Esophagus squamous epithelium (tissue), 5 donors: ENCODE results near the gene MIA2. TPM values are rescaled to one million over a fixed set of nuclear protein-coding genes. Genes with fewer than 3 reads are reported as not detected.

Experiments used
- DNase-seq: peaks from one replicate; lab custom pipeline; 2025; lab: John Stamatoyannopoulos, UW
- H3K27ac ChIP-seq, 4 donors: fragments of 200-600 bp; sonication (generic); one replicate each; pipeline ENCODE4 v1.5.1; 2016 to 2019; ENCODE audit warnings: mild to moderate bottlenecking in 1 of 4
- H3K27me3 ChIP-seq, 4 donors: fragments of 200-600 bp; sonication (generic); 1 replicate in 3 of 4; 2 replicates in 1 of 4; pipeline versions ENCODE4 v1.5.1 to v1.6.0; 2017 to 2021; ENCODE audit warnings: antibody characterized with exemption in 1 of 4
- H3K36me3 ChIP-seq, 3 donors: fragments of 200-600 bp; sonication (generic); one replicate each; pipeline ENCODE4 v1.5.1; 2016 to 2019
- H3K4me1 ChIP-seq, 3 donors: fragments of 200-600 bp; sonication (generic); one replicate each; pipeline ENCODE4 v1.5.1; 2017 to 2019
- H3K4me3 ChIP-seq, 4 donors: fragments of 200-600 bp; sonication (generic); 1 replicate in 3 of 4; 2 replicates in 1 of 4; pipeline ENCODE4 v1.5.1; 2016 to 2019; ENCODE audit warnings: mild to moderate bottlenecking in 2 of 4, moderate library complexity in 1 of 4
- H3K9me3 ChIP-seq, 3 donors: fragments of 200-600 bp; sonication (generic); one replicate each; pipeline ENCODE4 v1.5.1; 2016 to 2019
- CTCF ChIP-seq, 6 experiments: fragments of 450-650 bp in 4 of 6; fragments of 200-600 bp in 2 of 6; sonication (generic) in 2 of 6; IDR thresholded peaks; one replicate each; pipeline ENCODE4 v1.5.1; 2016 to 2019; ENCODE audit warnings: antibody characterized with exemption in 6 of 6, mild to moderate bottlenecking in 4 of 6, moderate library complexity in 4 of 6
- POLR2A ChIP-seq, 4 donors: fragments of 450-650 bp; IDR thresholded peaks; one replicate each; pipeline ENCODE4 v1.6.1; 2017; ENCODE audit warnings: antibody characterized with exemption in 4 of 4, mild to moderate bottlenecking in 4 of 4, moderate library complexity in 3 of 4
- WGBS, 2 donors: methylation state at CpG; one replicate each; pipeline ENCODE4 v1.1.5; 2018; 5-methylcytosine and 5-hydroxymethylcytosine counted together
- intact Hi-C: fragments of 100-400 bp; cut with DNase I; formaldehyde crosslinking; loops from one replicate; pipeline ENCODE4 v1.15.0; 2022
- total RNA-seq, 4 donors: library from RNA; depleted of rRNA; stranded (reverse); fragments of >200 nt; gene quantifications; one replicate each; pipeline ENCODE4 v1.1.0, GENCODE V29; 2016
- donor health status: DM: yes; HTN: yes; CAD: no.

Gene MIA2
- total RNA-seq, 4 donors from 2014 or later: 33.3 to 50.7 (median 38.7) TPM

- H3K36me3 ChIP-seq: no peaks in the 10 kb centered on the region
- WGBS, 2 donors: 0% methylated on average over 1 to 7 of the region's 70 CpGs
- intact Hi-C loops: loop anchor here (5.0 kb wide), 2 partner anchors 95 to 165 kb away; partner anchors contain the start of genes FBXO33 and TRAPPC6B
- H3K9me3 ChIP-seq: no peaks in the 10 kb centered on the region
- H3K27me3 ChIP-seq: no peaks in the 10 kb centered on the region
- peaks cover 4 to 50% (median 20%) of the 10 kb centered on the region in 3 donors for H3K4me1 ChIP-seq
- H3K27ac ChIP-seq: peak overlapping the region; percentile 93 to 99 (median 98)
- no peak for TF ChIP-seq CTCF (IDR thresholded peaks at IDR 0.05)
- TF ChIP-seq POLR2A (IDR thresholded peaks at IDR 0.05): peak in 2 of 4 donors; percentile 76 to 86
- DNase-seq: peak; percentile 37
- H3K4me3 ChIP-seq: peak overlapping the region; percentile 66 to 95 (median 82)
These were observed 33.3 kb downstream of the MIA2 start for GRCh38 chr14:39266871-39267607.

GRCh38 chr14:39267608-39268005, 33.9 kb downstream of the MIA2 start:
- no peak for DNase-seq
- H3K27me3 ChIP-seq: no peaks in the 10 kb centered on the region
- intact Hi-C loops: loop anchor here (5.0 kb wide), 2 partner anchors 95 to 165 kb away; partner anchors contain the start of genes FBXO33 and TRAPPC6B
- H3K36me3 ChIP-seq: no peaks in the 10 kb centered on the region
- peak overlapping the region; percentile 66 to 95 (median 82) for H3K4me3 ChIP-seq
- no peaks in the 10 kb centered on the region for H3K9me3 ChIP-seq
- peaks cover 4 to 50% (median 20%) of the 10 kb centered on the region in 3 donors for H3K4me1 ChIP-seq
- 0% methylated on average over 9 to 16 of the region's 16 CpGs for WGBS, 2 donors
- TF ChIP-seq POLR2A (IDR thresholded peaks at IDR 0.05): no peak
- TF ChIP-seq CTCF (IDR thresholded peaks at IDR 0.05): no peak
- peak overlapping the region; percentile 93 to 99 (median 98) for H3K27ac ChIP-seq

GRCh38 chr14:39268393-39268792, 34.7 kb downstream of the MIA2 start:
- no peak for DNase-seq
- H3K4me1 ChIP-seq: peaks cover 4 to 50% (median 20%) of the 10 kb centered on the region in 3 donors
- peak overlapping the region in 3 of 4 donors; percentile 23 to 99 (median 93) for H3K27ac ChIP-seq
- intact Hi-C loops: loop anchor here (5.0 kb wide), 2 partner anchors 96 to 164 kb away; partner anchors contain the start of genes FBXO33 and TRAPPC6B
- TF ChIP-seq POLR2A (IDR thresholded peaks at IDR 0.05): no peak
- no peak for TF ChIP-seq CTCF (IDR thresholded peaks at IDR 0.05)
- no peaks in the 10 kb centered on the region for H3K27me3 ChIP-seq
- H3K9me3 ChIP-seq: no peaks in the 10 kb centered on the region
- H3K4me3 ChIP-seq: peak overlapping the region; percentile 66 to 95 (median 82)
- H3K36me3 ChIP-seq: no peaks in the 10 kb centered on the region
- WGBS, 2 donors: 8 to 13% methylated on average over 2 of the region's 2 CpGs

- intact Hi-C loops: no loop called here
- H3K27ac ChIP-seq: no peak overlapping the region
- H3K27me3 ChIP-seq: no peaks in the 10 kb centered on the region
- peaks cover 4 to 38% (median 23%) of the 10 kb centered on the region in 3 donors for H3K4me1 ChIP-seq
- no peaks in the 10 kb centered on the region for H3K9me3 ChIP-seq
- peaks cover 0 to 7% (median 0%) of the 10 kb centered on the region in 3 donors for H3K36me3 ChIP-seq
- no peak overlapping the region for H3K4me3 ChIP-seq
- DNase-seq: no peak
- TF ChIP-seq CTCF (IDR thresholded peaks at IDR 0.05) (no peak), POLR2A (IDR thresholded peaks at IDR 0.05) (no peak)
- 100% methylated on average over 1 of the region's 1 CpG for WGBS, 2 donors
These were observed 39.2 kb downstream of the MIA2 start for GRCh38 chr14:39272918-39273317.

- no peak for DNase-seq
- WGBS, 2 donors: 93 to 95% methylated on average over 5 of the region's 5 CpGs
- no peak overlapping the region for H3K4me3 ChIP-seq
- TF ChIP-seq CTCF (IDR thresholded peaks at IDR 0.05) (no peak), POLR2A (IDR thresholded peaks at IDR 0.05) (no peak)
- H3K9me3 ChIP-seq: no peaks in the 10 kb centered on the region
- H3K36me3 ChIP-seq: peaks cover 0 to 32% (median 0%) of the 10 kb centered on the region in 3 donors
- intact Hi-C loops: no loop called here
- H3K4me1 ChIP-seq: peaks cover 0 to 13% (median 3%) of the 10 kb centered on the region in 3 donors
- H3K27me3 ChIP-seq: no peaks in the 10 kb centered on the region
- H3K27ac ChIP-seq: no peak overlapping the region
These were observed 41.7 kb downstream of the MIA2 start for GRCh38 chr14:39275395-39275794.
